ENCODE measurements around the gene CAMTA1. TPM values are rescaled to one million over a fixed set of nuclear protein-coding genes. Genes with fewer than 3 reads are reported as not detected.

CAMTA1 gene
- total and polyA plus RNA-seq, 9 of the 15 experiments (the other 6 are each of a cell fraction or from before 2014, with no cell fraction given) = 43.9 to 161 (median 65.9) TPM

DNA sequence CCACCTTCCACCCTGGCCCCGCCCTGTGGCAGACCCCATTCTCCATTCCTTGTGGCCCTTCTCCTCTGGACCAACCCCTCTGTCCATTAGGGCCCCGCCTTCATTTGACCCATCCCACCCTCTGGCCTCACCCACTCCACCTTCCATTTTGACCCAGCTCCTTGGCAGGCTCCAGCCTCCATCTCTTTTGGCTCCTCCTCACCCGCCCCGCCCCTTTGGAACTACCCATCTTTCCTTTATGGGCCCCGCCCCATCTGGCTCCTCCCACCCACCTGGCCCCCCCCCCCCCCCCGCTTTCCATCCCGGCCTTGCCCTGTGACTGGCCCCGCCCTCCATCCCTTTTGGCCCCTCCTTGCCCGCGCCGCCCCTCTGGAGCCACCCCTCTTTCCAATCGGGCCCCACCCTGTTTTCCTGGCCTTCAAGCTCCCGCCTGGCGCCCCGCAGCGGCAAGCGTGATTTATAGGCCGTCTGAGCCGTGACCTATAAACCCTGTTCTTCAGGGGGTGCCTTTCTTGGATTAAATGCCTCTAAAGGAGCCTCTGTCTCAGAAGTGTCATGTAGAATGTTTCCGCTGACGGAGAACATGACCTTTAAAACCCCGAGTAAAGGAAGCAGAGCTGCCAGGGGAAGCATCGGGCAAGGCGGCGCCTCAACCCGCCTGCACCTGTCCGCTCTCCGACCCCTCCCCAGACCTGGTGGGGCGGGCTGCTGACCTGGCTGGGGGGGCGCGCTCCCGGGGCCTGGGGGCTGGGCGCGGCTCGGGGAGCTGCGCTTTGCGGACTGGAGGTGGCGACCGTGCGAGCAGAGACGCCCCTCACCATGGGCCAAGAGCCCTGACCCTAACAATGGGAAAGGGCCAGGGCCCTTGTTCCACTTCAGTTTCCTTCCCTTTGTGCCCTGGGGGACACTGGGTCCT lies 178.0 kb downstream of the CAMTA1 start (continued):
- TF ChIP-seq, protein P1, sequence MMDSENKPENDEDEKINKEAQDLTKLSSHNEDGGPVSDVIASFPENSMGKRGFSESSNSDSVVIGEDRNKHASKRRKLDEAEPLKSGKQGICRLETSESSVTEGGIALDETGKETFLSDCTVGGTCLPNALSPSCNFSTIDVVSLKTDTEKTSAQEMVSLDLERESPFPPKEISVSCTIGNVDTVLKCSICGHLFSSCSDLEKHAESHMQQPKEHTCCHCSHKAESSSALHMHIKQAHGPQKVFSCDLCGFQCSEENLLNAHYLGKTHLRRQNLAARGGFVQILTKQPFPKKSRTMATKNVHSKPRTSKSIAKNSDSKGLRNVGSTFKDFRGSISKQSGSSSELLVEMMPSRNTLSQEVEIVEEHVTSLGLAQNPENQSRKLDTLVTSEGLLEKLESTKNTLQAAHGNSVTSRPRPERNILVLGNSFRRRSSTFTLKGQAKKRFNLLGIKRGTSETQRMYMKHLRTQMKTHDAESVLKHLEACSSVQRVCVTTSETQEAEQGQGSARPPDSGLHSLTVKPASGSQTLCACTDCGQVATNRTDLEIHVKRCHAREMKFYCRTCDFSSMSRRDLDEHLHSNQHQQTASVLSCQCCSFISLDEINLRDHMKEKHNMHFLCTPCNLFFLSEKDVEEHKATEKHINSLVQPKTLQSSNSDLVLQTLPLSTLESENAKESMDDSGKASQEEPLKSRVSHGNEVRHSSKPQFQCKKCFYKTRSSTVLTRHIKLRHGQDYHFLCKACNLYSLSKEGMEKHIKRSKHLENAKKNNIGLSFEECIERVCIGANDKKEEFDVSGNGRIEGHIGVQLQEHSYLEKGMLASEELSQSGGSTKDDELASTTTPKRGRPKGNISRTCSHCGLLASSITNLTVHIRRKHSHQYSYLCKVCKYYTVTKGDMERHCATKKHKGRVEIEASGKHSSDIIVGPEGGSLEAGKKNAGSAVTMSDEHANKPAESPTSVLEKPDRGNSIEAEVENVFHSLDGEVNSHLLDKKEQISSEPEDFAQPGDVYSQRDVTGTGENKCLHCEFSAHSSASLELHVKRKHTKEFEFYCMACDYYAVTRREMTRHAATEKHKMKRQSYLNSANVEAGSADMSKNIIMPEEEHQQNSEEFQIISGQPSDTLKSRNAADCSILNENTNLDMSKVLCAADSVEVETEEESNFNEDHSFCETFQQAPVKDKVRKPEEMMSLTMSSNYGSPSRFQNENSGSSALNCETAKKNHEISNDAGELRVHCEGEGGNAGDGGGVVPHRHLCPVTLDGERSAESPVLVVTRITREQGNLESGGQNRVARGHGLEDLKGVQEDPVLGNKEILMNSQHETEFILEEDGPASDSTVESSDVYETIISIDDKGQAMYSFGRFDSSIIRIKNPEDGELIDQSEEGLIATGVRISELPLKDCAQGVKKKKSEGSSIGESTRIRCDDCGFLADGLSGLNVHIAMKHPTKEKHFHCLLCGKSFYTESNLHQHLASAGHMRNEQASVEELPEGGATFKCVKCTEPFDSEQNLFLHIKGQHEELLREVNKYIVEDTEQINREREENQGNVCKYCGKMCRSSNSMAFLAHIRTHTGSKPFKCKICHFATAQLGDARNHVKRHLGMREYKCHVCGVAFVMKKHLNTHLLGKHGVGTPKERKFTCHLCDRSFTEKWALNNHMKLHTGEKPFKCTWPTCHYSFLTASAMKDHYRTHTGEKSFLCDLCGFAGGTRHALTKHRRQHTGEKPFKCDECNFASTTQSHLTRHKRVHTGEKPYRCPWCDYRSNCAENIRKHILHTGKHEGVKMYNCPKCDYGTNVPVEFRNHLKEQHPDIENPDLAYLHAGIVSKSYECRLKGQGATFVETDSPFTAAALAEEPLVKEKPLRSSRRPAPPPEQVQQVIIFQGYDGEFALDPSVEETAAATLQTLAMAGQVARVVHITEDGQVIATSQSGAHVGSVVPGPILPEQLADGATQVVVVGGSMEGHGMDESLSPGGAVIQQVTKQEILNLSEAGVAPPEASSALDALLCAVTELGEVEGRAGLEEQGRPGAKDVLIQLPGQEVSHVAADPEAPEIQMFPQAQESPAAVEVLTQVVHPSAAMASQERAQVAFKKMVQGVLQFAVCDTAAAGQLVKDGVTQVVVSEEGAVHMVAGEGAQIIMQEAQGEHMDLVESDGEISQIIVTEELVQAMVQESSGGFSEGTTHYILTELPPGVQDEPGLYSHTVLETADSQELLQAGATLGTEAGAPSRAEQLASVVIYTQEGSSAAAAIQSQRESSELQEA (IDR thresholded peaks at IDR 0.05; ENCODE audit: low read depth) = no peak
- TF ChIP-seq ZNF232 (CRISPR knock-in tag; IDR thresholded peaks at IDR 0.05) (no peak), ZNF253 (CRISPR knock-in tag; conservative IDR thresholded peaks at IDR 0.05) (no peak), ZNF780A (CRISPR knock-in tag; IDR thresholded peaks at IDR 0.05) (no peak), CHD4 (IDR thresholded peaks at IDR 0.05; ENCODE audit: insufficient read depth, insufficient replicate concordance, low read depth, low read length, poor library complexity, severe bottlenecking) (no peak), SIN3B (IDR thresholded peaks at IDR 0.05; ENCODE audit: low read depth) (no peak), FOXJ2 (tag; IDR thresholded peaks at IDR 0.05) (no peak), RBM34 (IDR thresholded peaks at IDR 0.05; ENCODE audit: borderline replicate concordance, insufficient read depth, low read length) (no peak), STAT5A (IDR thresholded peaks at IDR 0.05; ENCODE audit: borderline replicate concordance, low read length) (no peak), SMAD4 (CRISPR knock-in tag; conservative IDR thresholded peaks at IDR 0.05) (no peak), CREBBP (IDR thresholded peaks at IDR 0.05; ENCODE audit: low read depth, low read length) (no peak), CBX5 (IDR thresholded peaks at IDR 0.05; ENCODE audit: borderline replicate concordance, low read depth) (no peak)
- TF ChIP-seq, protein P2, sequence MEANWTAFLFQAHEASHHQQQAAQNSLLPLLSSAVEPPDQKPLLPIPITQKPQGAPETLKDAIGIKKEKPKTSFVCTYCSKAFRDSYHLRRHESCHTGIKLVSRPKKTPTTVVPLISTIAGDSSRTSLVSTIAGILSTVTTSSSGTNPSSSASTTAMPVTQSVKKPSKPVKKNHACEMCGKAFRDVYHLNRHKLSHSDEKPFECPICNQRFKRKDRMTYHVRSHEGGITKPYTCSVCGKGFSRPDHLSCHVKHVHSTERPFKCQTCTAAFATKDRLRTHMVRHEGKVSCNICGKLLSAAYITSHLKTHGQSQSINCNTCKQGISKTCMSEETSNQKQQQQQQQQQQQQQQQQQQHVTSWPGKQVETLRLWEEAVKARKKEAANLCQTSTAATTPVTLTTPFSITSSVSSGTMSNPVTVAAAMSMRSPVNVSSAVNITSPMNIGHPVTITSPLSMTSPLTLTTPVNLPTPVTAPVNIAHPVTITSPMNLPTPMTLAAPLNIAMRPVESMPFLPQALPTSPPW (CRISPR knock-in tag; IDR thresholded peaks at IDR 0.05) = peak; percentile 92
- TF ChIP-seq, protein P3, sequence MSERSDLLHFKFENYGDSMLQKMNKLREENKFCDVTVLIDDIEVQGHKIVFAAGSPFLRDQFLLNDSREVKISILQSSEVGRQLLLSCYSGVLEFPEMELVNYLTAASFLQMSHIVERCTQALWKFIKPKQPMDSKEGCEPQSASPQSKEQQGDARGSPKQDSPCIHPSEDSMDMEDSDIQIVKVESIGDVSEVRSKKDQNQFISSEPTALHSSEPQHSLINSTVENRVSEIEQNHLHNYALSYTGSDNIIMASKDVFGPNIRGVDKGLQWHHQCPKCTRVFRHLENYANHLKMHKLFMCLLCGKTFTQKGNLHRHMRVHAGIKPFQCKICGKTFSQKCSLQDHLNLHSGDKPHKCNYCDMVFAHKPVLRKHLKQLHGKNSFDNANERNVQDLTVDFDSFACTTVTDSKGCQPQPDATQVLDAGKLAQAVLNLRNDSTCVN (CRISPR knock-in tag; IDR thresholded peaks at IDR 0.05) = 0 out of 2 replicates have a peak, but pooled peaks have one; percentile 63
